Suprapubic skin (tissue), 3 donors: ENCODE data around the gene FRAT2.

Experiments
- CTCF ChIP-seq, 2 donors: fragments of 200-600 bp in 1 of 2; fragments of 450-650 bp in 1 of 2; sonication (generic) in 1 of 2; IDR thresholded peaks; one replicate each; pipeline ENCODE4 v1.5.1; 2016 to 2019; ENCODE audit warnings: antibody characterized with exemption in 2 of 2, mild to moderate bottlenecking in 1 of 2, moderate library complexity in 1 of 2
- POLR2A ChIP-seq, 2 donors: fragments of 450-650 bp; IDR thresholded peaks; one replicate each; pipeline ENCODE4 v1.6.1; 2017; ENCODE audit warnings: antibody characterized with exemption in 2 of 2, mild to moderate bottlenecking in 2 of 2, moderate library complexity in 2 of 2

- TF ChIP-seq CTCF (IDR thresholded peaks at IDR 0.05) (no peak), POLR2A (IDR thresholded peaks at IDR 0.05) (no peak)
Observed at GRCh38 chr10:97307866-97308780, 26.4 kb downstream of the FRAT2 start.
